Measurements from ENCODE around the gene FAM184A. TPM values are rescaled to one million over a fixed set of nuclear protein-coding genes. Genes with fewer than 3 reads are reported as not detected.

Gene FAM184A
- polyA plus RNA-seq, 2 of the 4 experiments (the other 2 are of a cell fraction) = 0.06 TPM; not detected in 1

- H3K9me3 ChIP-seq = no peaks in the 10 kb centered on the region
- no peak for FAIRE-seq
- H3K4me3 ChIP-seq = no peak overlapping the region
- DNase-seq (ENCODE audit: low read depth in 1 of 2, low spot score in 1 of 2) = no peak
- POLR2A ChIA-PET = no interaction called here
- TF ChIP-seq FOXS1 (CRISPR knock-in tag; IDR thresholded peaks at IDR 0.05) = no peak
- TF ChIP-seq MAX (IDR thresholded peaks at IDR 0.05) = no peak
- TF ChIP-seq ESRRA (IDR thresholded peaks at IDR 0.05; ENCODE audit: borderline replicate concordance, low read length) = no peak
- no peak for TF ChIP-seq EP300 (IDR thresholded peaks at IDR 0.05)
- no peak for TF ChIP-seq EHMT2 (IDR thresholded peaks at IDR 0.05; ENCODE audit: low read depth)
- no peak for TF ChIP-seq RAD21 (conservative IDR thresholded peaks at IDR 0.05 in 1 of 2, IDR thresholded peaks at IDR 0.05 in 1 of 2)
- TF ChIP-seq SMC3 (IDR thresholded peaks at IDR 0.05) = no peak
- TF ChIP-seq CHD4 (IDR thresholded peaks at IDR 0.05; ENCODE audit: borderline replicate concordance) = no peak
- no peak for TF ChIP-seq ZC3H11A (IDR thresholded peaks at IDR 0.05)
- TF ChIP-seq HES2 (IDR thresholded peaks at IDR 0.05) = no peak
- no peak for TF ChIP-seq BCL3 (IDR thresholded peaks at IDR 0.05)
- TF ChIP-seq FOSL2 (IDR thresholded peaks at IDR 0.05) = no peak
- no peak for TF ChIP-seq FOSL2 (CRISPR knock-in tag; IDR thresholded peaks at IDR 0.05)
- no peak for TF ChIP-seq RFX5 (IDR thresholded peaks at IDR 0.05)
- TF ChIP-seq REST (IDR thresholded peaks at IDR 0.05) = no peak
- no peak for TF ChIP-seq EHF (CRISPR knock-in tag; IDR thresholded peaks at IDR 0.05)
- no peak for TF ChIP-seq GATA3 (IDR thresholded peaks at IDR 0.05; ENCODE audit: borderline replicate concordance)
- TF ChIP-seq CBX8 (IDR thresholded peaks at IDR 0.05) = no peak
- no peak for TF ChIP-seq POLR2A (IDR thresholded peaks at IDR 0.05; ENCODE audit: low read length)
- no peak for TF ChIP-seq E2F6 (IDR thresholded peaks at IDR 0.05; ENCODE audit: borderline replicate concordance, low read depth)
- no peak for TF ChIP-seq CBX2 (IDR thresholded peaks at IDR 0.05; ENCODE audit: borderline replicate concordance, low read depth)
- no peak for ATAC-seq
- H3K4me1 ChIP-seq = no peaks in the 10 kb centered on the region
- CTCF ChIA-PET = no interaction called here
- no peak overlapping the region for H3K4me2 ChIP-seq
- H3K27ac ChIP-seq = no peak overlapping the region
Measured at GRCh38 chr6:118914598-118914997, 163.9 kb downstream of the FAM184A start.

GRCh38 chr6:118913161-118913560 lies 165.3 kb downstream of the FAM184A start:
- Histone ChIP-seq H3K9me3 (no peaks in the 10 kb centered on the region), H3K4me2 (no peak overlapping the region), H3K4me1 (no peaks in the 10 kb centered on the region), H3K27ac (no peak overlapping the region), H3K4me3 (no peak overlapping the region)
- no peak for TF ChIP-seq SREBF2 (IDR thresholded peaks at IDR 0.05)
- no peak for TF ChIP-seq TP53 (CRISPR knock-in tag; IDR thresholded peaks at IDR 0.05)
- no peak for TF ChIP-seq ATOH8 (CRISPR knock-in tag; IDR thresholded peaks at IDR 0.05; ENCODE audit: low read depth)
- no peak for TF ChIP-seq ZC3H11A (IDR thresholded peaks at IDR 0.05)
- TF ChIP-seq SMC3 (IDR thresholded peaks at IDR 0.05) = no peak
- no peak for TF ChIP-seq JUNB (IDR thresholded peaks at IDR 0.05)
- no peak for TF ChIP-seq FOSB (CRISPR knock-in tag; IDR thresholded peaks at IDR 0.05)
- no peak for TF ChIP-seq MYC (IDR thresholded peaks at IDR 0.05; ENCODE audit: borderline replicate concordance, low read length)
- TF ChIP-seq RFX5 (IDR thresholded peaks at IDR 0.05) = no peak
- TF ChIP-seq EHMT2 (IDR thresholded peaks at IDR 0.05; ENCODE audit: low read depth) = no peak
- no peak for ATAC-seq
- ChIA-PET POLR2A (no interaction called here), CTCF (no interaction called here)
- WGBS (ENCODE audit: missing lambda C conversion rate) = 81% methylated on average over 2 of the region's 2 CpGs
- FAIRE-seq = no peak
- DNase-seq (ENCODE audit: low read depth in 1 of 2, low spot score in 1 of 2) = no peak

Data from A549 (cell line).